KG1 (cell line): Measurements from ENCODE around the gene PHKG2.
A peak's percentile ranks its signal among the peaks of the same experiment; 100 is the strongest.

ENCODE experiments used
- DNase-seq: peaks from one replicate; lab custom pipeline; 2025; lab: John Stamatoyannopoulos, UW

PHKG2 gene

DNA sequence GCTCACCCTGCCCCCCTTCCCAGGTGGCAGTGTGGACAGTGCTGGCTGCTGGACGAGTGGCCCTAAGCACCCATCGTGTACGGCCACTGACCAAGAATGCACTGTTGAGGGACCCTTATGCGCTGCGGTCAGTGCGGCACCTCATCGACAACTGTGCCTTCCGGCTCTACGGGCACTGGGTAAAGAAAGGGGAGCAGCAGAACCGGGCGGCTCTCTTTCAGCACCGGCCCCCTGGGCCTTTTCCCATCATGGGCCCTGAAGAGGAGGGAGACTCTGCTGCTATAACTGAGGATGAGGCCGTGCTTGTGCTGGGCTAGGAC, 8.5 kb downstream of the PHKG2 start:
- no peak for DNase-seq

DNA sequence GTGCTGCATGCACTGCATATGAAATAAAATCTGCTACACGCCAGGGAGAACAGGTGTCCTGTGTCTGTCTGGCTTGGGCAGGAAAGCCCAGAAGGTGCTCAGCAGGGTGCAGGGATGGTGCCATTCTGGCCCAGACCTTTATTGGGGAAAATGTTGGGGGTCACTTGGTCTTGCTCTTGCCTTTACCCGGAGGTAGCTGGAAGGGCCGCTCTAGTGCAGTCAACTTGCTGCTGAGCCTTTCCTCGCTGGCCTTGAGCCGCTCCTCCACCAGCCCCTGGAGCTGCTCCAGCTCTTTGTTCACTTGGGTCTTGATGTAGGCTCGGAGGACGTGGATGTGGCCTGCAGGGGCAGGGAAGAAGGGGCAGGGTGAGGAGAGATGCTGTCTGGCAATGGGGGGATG, 9.1 kb downstream of the PHKG2 start:
- no peak for DNase-seq

DNA sequence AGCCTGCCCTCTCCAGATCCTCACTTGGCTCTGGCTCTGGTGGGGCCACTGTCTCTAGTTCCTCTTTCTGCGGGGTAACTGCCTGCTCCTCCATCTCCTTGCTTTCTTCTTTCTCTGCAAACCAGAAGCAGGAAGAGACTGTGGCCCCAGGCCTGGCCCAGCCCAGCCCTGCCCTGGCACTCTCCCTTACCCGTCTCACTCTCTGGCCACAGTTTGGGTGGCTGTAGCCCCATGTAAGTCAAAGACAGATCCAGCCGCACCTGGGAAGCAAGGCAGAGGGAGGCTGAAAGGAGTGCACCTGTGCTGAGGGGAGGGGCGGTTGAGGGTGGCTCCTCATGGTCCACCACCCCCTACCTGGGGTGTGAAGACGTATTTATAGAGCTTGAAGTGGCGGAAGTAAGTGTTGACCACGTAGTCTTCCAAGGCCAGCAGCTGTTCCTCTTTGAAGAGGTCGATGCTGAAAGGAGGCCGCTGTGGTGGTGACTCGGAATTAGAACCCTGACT, 10.8 kb downstream of the PHKG2 start:
- peak; percentile 33 for DNase-seq

DNA sequence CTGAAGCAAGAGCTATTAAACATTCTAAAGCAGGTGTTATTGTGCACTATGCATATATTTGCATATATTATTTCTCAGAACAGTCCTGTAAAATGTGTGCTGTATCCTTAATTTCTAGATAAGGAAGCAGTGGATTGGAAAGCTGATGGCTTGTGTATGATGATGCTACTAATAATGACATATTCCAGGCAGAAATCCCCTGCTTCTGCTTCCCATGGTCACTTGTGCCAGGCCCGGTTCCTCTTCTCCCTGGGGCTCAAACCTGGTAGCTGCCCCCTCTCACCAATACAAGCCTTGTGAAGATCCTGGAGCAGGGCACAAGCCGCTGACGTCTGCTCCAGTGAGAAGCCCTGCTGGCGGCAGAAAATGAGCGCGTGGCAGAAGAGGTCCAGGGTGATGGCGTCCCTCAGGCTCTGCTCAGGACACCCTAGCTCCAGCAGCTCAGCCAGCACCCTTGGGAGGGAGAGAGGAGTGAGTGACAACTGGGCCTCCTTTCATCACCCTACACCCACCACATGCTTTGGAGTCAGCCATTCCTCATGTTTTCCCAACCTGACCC, 11.9 kb downstream of the PHKG2 start:
- DNase-seq = no peak

DNA sequence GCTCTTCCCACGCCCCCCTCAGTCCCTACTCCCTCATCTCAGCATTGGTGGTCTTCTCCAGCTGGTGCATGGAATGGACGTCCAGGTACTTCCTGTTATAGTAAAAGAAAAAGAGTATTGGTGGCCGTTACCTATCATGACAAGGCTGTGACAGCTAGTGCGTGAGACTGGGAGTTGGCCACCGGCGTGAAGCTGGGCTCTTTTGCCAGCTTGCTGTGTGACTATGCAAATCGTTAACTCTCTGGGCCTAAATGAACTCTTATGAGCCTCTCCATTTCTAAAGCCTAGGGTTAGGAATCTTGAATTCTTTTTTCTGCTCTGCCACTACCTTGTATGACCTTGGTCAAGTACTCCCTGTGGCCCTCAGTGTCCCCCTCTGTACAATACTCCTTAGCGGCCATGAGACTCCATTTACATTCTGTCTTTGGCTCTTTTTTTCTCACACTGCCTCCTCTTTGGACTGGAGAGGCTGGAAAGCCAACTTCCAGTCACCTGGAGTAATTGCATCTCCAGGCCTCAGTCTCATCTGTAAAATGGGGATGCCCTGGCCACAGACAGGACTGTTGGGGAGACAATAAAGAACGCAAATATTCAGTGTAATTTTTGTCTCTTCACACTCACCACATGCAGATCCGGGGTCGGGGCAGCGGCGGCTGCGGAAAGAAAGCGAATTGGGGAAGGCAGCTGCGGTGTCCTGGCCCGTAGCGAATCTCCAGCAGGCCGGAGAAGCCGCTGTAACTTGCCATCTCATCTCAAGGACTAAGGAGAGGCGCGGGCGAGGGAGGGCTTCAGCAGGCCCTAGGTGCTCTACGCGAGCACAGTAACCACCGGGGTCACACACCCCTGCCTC, 12.6 kb downstream of the PHKG2 start:
- no peak for DNase-seq

DNA sequence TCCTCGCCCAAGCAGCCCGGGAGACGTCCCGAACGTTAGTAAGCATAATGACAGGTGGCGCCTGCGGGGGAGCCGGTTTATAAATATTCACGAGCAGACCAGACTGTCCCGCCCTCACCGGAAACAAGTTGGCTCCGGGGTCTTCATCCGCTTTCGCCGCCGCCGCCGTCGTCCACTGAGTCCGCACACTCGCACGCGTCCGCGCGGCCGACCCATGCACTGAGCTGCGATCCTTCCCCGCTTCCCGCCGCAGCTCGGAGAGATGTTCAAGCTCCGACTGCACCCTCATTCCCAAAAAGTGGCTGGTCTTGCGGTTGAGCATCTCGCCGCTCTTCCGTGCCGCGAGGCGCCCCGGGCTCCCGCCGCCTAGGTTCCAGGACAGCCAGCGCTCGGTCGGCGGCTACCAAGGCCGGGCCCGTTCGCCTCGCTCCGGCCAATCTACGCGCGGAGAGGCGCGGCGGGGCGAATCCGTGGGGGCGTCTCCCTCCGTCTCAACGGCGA, 13.3 kb downstream of the PHKG2 start:
- no peak for DNase-seq

DNA sequence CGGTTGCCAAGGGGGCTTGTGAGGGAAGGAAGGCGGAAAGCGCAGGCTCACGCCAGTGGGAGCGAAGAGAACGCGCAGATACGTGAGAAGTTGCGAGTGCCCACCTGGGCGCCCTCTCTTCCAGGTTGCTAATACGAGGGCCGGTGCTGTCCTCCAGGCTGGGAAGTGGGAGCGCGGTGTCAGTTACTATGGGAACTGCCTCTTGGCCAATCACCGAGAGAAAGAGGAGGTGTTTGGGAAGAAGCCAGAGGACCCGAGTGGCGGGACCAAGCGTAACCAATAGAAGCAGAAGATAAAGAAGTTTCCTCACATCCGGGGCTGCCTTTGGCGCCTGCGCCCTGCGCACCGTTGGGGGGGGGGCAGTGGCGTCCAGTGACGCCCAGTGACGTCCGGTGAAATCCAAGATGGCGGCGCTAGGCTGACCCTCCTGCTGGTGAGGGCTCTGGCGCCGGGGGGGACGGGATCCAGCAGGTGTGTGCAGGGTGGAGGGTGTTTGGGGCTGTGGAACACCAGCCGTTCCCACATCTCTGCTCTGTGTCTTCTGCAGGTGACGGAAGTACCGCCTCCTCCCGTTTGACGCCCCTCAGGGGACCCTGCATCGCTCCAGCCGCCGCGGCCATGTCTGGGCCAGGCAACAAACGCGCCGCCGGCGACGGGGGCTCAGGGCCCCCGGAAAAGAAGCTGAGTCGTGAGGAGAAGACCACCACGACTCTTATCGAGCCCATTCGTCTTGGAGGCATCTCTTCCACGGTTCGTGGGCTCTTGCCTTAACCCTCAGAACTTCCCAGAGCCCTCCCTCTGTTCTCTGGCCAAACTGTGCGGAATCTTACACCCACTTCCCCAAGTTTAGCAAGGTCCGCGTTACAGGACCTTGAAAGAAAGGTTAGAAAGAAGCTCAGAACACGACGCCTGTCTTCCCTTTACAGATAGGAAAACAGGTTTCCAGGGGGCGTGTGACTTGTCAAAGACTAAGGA, 14.0 kb downstream of the PHKG2 start, which contains the start of the genes CFAP119 and RNF40:
Gene CFAP119, minus strand, starts transcription at position 135 of the 975 bp plus-strand sequence. CDS start 314 bp downstream, outside the sequence.
Gene RNF40, plus strand, starts transcription at position 395 of the 975 bp plus-strand sequence. Its CDS starts 224 bp downstream, at position 619.
- DNase-seq = peak; percentile 95

DNA sequence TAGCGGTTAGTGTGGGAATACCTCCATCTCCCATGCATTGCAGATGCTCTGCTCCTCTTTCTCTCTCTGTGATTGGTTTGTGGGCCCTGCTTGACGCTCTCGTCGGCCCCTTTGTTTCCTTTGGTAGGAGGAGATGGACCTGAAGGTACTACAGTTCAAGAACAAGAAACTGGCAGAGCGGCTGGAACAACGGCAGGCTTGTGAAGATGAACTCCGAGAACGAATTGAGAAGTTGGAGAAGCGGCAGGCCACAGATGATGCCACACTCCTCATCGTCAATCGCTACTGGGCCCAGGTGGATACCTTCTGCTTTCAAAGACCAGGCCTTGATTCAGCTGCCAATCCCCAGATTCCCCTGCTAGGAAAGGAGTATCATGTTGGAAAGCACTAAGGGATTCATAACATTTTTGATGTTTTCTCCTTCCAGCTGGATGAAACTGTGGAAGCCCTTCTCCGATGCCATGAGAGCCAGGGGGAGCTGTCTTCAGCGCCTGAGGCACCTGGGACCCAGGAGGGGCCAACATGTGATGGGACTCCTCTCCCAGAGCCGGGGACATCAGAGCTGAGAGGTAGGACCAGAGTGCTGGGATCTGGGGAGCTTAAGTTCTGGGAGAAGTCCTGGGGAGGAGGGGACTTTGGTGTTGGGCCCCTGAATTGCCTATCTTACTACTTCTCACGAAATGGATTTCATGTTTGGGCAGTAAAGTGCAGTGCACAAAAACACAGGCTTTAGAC, 14.9 kb downstream of the PHKG2 start:
- no peak for DNase-seq

DNA sequence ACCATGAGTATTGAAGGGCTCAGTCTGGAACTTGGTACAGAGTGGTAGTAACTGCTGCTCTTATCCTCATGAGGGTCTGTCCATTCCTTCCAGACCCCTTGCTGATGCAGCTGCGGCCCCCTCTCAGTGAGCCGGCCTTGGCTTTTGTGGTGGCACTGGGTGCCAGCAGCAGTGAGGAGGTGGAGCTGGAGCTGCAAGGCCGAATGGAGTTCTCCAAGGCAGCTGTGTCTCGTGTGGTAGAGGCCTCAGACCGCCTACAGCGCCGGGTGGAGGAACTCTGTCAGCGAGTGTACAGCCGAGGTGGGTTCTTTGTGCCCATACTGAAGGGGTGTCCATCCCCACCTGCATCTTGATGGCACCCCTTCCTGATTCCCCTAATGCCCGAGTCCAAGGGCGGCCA, 15.9 kb downstream of the PHKG2 start:
- DNase-seq = no peak

DNA sequence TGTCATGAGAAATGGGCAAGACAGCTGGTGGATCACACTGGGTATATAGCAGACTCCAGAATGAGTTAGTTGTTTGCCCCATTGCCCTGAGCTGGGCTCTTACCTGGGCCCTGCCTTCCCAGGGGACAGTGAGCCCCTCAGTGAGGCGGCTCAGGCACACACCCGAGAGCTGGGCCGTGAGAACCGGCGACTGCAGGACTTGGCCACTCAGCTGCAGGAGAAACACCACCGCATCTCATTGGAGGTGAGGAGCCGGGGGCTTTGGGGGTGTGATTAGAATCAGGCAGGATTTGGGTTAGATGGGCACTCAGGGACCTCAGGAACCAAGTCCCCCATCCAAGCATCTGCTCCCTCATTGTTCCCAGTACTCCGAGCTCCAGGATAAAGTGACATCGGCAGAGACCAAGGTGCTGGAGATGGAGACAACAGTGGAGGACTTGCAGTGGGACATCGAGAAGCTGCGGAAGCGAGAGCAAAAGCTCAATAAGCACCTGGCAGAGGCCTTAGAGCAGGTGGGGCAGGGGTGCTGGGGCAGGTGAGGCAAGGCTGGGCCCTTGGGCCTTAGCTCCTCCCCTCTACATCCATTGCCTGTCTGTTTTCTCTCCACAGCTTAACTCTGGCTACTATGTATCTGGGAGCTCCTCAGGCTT, 16.7 kb downstream of the PHKG2 start:
- no peak for DNase-seq

DNA sequence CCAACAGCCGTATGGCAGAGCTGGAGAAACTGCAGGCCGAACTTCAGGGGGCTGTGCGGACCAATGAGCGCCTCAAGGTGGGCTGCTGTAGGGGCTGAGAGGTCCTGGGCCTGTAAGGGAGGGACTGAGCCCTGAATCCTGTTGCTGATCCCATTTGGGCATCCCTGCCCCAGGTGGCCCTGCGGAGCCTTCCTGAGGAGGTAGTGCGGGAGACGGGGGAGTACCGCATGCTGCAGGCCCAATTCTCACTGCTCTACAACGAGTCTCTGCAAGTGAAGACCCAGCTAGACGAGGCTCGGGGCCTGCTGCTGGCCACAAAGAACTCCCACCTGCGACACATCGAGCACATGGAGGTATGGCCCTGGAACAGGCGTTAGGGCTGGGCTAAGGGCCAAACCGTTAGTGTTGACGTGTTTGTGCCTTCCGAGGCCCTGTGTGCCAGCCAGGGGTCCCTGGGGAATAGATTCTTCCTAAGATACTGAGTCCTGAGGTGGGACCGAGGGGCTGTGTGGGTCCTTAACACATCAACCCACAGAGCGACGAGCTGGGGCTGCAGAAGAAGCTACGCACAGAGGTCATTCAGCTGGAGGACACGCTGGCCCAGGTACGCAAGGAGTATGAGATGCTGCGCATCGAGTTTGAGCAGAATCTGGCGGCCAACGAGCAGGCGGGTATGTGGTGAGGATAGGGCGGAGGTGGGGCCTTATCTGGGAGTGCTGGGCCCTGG, 18.1 kb downstream of the PHKG2 start:
- no peak for DNase-seq

DNA sequence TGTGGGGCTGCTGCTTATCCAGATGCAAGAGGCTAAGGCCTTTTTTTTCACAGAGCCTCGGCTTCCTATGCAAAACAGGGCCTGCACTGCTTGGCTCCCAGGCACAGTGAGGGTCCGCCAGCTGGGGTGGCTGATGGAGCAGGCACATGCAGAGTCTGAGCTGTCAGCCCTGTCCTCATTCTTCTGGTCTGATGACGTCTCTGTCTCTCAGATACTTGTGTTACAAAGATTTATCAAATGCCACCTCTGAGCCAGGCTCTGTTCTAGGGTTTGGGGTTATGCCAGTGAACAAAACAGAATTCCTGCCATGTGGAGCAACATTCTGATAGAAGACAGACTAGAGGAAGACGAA, 18.7 kb downstream of the PHKG2 start:
- no peak for DNase-seq

DNA sequence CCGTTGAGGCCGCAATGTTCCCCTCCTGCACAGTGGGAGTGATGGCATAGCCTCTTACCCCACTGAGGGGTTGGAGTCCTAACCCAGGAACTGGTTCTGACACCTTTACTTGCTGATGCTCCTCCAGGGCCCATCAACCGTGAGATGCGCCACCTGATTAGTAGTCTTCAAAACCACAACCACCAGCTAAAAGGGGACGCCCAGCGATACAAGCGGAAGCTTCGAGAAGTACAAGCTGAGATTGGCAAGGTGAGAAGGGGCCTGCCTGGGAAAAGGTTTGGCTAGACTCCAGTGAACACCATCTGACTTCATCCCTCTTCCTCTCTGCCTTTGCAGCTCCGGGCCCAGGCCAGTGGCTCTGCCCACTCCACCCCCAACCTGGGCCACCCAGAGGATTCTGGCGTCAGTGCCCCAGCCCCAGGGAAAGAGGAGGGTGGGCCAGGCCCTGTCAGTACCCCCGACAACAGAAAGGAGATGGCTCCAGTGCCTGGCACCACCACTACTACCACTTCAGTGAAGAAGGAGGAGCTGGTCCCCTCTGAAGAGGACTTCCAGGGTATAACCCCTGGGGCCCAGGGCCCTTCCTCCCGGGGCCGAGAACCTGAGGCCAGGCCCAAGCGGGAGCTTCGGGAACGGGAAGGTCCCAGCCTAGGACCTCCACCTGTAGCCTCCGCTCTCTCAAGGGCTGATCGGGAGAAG, 19.7 kb downstream of the PHKG2 start:
- DNase-seq = no peak

DNA sequence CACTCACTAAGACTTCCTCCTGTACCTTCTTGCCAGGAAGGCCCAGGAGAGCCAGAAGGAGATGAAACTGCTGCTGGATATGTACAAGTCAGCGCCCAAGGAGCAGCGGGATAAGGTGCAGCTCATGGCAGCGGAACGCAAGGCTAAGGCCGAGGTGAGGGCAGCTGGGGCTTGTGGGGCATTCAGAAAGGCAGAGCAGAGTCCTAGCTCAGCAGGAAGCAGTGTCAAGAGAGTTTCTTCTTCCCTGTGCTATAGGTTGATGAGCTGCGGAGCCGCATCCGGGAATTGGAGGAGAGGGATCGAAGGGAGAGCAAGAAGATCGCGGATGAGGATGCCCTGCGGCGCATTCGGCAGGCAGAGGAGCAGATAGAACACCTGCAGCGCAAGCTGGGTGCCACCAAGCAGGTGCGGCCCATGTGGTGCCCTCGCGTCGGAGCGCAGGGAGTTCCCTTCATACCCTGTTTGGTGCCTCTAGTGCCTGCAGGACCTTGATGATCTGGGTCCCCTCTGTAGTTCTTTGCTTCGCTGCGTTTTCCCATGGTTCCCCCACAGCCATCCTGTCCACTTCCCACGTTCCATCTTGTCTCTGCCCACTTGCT, 20.5 kb downstream of the PHKG2 start:
- no peak for DNase-seq

DNA sequence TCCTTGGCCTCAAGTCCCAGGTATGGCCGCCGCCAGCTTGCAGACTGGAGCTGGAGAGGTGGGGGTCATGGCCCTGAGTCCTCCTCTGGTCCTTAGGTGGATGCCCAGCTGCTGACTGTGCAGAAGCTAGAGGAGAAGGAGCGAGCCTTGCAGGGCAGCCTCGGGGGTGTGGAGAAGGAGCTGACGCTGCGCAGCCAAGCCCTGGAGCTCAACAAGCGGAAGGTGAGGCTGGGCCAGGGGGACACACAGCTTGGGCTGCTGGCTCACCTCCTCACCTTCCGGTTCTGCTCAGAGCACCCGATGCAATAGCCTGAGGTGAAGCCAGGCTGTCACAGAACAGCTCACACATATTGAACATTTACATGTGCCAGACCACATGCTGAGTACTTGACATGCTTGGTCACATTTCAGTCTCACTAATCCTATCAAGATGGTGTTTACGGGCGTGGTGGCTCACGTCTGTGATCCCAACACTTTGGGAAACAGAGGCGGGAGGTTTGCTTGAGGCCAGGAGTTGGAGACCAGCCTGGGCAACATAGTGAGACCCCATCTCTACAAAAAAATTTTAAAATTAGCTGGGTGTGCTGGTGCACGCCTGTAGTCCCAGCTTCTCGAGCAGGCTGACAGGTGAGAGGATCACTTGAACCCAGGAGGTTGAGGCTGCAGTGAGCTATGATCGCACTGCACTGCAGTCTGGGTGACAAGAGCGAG, 21.3 kb downstream of the PHKG2 start:
- no peak for DNase-seq

DNA sequence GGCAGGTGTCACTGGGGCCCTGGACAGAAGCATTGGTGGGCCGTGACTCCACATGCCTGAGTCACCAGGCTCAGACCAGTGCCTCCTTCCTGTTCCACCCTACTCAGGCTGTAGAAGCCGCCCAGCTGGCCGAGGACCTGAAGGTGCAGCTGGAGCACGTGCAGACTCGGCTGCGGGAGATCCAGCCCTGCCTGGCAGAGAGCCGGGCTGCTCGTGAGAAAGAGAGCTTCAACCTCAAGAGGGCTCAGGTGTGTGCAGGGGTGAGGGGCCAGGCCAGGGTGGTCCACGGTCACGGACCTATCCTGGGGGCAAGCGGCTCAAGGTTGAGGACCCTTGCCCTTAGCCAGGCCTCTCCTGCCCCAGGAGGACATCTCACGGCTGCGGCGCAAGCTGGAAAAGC, 23.5 kb downstream of the PHKG2 start:
- DNase-seq = no peak

DNA sequence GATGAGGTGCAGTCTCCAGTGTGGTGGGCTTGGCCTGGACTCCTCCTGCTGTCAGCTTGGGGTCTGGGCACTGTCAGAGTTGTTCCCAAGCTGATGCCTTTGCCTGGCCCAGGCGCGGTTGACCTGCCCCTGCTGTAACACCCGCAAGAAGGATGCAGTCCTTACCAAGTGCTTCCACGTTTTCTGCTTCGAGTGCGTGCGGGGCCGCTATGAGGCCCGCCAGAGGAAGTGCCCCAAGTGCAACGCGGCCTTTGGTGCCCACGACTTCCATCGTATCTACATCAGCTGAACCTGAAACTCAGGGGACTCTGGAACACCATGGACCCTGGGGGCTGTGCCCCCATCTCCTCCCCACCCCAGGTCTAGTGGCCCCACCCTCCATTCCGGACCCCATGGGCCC, 25.6 kb downstream of the PHKG2 start:
- DNase-seq = no peak

DNA sequence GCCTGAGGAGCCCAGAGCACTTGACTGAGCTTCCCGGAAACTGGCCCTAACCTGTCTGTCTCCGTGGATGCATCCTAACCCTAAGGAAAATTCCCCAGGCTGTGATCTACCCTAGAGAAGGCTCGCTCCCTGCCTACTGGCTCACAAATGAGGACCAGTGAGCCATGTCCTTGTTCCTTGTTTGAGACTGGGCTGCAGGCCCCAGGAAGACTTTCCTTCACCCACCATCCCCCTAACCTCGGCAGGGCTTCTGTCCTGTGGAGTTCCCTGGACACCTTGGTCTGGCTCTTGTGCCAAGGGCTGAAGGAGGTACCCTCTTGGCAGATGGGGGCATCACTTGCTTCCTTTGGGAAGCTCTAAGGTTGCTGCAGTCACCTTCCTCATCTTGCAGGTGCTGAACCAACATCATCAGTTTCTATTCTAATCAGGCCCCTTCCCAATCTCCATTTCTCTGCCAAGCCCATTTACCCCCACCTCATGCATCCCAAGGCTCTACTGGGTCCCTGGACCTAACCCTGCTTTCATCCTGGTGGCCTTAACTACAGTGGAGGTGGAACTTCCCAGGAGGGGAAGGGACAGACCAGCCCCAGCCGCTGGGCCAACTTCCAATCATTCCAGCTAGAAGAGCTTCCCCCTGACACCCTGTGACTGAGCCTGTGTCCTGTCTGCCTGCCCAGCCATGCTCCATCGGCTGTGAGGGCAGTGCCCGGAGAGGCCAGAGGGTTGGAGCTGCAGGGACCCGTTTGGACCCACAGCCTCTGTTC, 26.3 kb downstream of the PHKG2 start:
- DNase-seq = no peak
